ENCODE data around the gene PDE8B.

Gene PDE8B

GRCh38 chr5:77356740-77357139 is 146.3 kb downstream of the PDE8B start:
- no peaks in the 10 kb centered on the region for H3K79me2 ChIP-seq (ENCODE audit: insufficient read depth, low read length)
- no peak overlapping the region for H3K4me3 ChIP-seq (ENCODE audit: low read depth, low read length, poor library complexity, severe bottlenecking)
- H3K4me2 ChIP-seq (ENCODE audit: low read length) = no peak overlapping the region
- no peaks in the 10 kb centered on the region for H3K4me1 ChIP-seq (ENCODE audit: insufficient read depth, low read length, severe bottlenecking)
- no peak for TF ChIP-seq EZH2 (IDR thresholded peaks at IDR 0.05; ENCODE audit: borderline replicate concordance, low read length)
- TF ChIP-seq, protein P1, sequence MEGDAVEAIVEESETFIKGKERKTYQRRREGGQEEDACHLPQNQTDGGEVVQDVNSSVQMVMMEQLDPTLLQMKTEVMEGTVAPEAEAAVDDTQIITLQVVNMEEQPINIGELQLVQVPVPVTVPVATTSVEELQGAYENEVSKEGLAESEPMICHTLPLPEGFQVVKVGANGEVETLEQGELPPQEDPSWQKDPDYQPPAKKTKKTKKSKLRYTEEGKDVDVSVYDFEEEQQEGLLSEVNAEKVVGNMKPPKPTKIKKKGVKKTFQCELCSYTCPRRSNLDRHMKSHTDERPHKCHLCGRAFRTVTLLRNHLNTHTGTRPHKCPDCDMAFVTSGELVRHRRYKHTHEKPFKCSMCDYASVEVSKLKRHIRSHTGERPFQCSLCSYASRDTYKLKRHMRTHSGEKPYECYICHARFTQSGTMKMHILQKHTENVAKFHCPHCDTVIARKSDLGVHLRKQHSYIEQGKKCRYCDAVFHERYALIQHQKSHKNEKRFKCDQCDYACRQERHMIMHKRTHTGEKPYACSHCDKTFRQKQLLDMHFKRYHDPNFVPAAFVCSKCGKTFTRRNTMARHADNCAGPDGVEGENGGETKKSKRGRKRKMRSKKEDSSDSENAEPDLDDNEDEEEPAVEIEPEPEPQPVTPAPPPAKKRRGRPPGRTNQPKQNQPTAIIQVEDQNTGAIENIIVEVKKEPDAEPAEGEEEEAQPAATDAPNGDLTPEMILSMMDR (IDR thresholded peaks at IDR 0.05; ENCODE audit: low read length) = no peak
- H3F3A ChIP-seq (ENCODE audit: insufficient read depth, low read length) = no peaks in the 10 kb centered on the region
- H3K9me3 ChIP-seq (ENCODE audit: low read length) = no peaks in the 10 kb centered on the region
- H3K27me3 ChIP-seq (ENCODE audit: insufficient read depth, low read length) = no peaks in the 10 kb centered on the region
- H3K9ac ChIP-seq (ENCODE audit: low read length) = no peak overlapping the region
- no peaks in the 10 kb centered on the region for H4K20me1 ChIP-seq (ENCODE audit: insufficient read depth, low read length)
- H3K9me2 ChIP-seq (ENCODE audit: low read depth, low read length) = no peaks in the 10 kb centered on the region
- no peak overlapping the region for H2AFZ ChIP-seq (ENCODE audit: low read length)
- H3K27ac ChIP-seq (ENCODE audit: low read depth, low read length, poor library complexity, severe bottlenecking) = no peak overlapping the region
- no peaks in the 10 kb centered on the region for H3K36me3 ChIP-seq (ENCODE audit: insufficient read depth, low read length)

DNA sequence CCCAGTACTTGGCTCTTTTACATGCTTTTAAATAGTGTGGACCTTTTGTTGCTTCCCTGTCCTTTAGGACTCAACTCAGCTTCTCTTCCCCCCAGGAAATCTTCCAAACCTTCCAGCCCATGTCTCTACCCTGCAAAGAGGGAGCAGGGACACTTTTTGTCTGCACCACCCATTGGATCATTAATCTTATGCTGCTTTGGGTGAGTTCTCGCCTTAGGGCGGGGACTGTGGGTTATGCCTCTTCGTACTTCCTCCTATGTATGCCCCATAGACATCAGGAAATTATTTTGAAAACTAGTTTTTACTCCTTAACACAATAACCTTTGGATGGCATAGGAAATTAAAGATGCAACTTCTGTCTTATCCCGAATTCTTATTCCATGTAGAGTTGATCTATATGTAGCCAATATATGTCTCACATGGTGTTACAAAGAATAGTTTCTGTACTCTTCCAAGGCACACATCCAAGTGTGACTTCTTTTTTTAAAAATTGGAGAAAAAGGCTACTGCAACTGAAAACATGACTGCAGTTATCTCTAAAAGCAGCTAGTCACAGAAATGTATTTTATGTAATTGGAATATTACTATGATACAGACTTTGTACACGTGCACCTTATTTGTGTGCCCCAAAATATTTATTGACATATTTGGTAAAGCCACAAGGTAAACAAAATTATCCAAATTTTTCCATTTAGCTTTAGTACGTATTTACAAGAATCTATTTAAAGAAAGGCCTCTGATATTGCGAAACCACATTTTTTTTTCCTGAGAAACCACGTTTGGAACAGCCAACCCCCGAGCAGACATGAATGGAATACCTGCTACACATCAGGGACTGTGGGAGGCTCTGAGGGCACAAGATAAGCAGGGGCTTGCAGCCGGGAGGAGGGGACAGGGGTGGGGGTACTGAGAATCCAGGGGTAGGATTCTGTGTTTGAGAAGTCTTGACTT is 148.1 kb downstream of the PDE8B start:
- no peaks in the 10 kb centered on the region for H3K9me3 ChIP-seq (ENCODE audit: low read length)
- no peak overlapping the region for H3K4me2 ChIP-seq (ENCODE audit: low read length)
- H3K27me3 ChIP-seq (ENCODE audit: insufficient read depth, low read length) = no peaks in the 10 kb centered on the region
- no peaks in the 10 kb centered on the region for H3K36me3 ChIP-seq (ENCODE audit: insufficient read depth, low read length)
- H3K27ac ChIP-seq (ENCODE audit: low read depth, low read length, poor library complexity, severe bottlenecking) = no peak overlapping the region
- no peaks in the 10 kb centered on the region for H3K79me2 ChIP-seq (ENCODE audit: insufficient read depth, low read length)
- H3K9me2 ChIP-seq (ENCODE audit: low read depth, low read length) = no peaks in the 10 kb centered on the region
- H3K4me3 ChIP-seq (ENCODE audit: low read depth, low read length, poor library complexity, severe bottlenecking) = no peak overlapping the region
- H3K4me1 ChIP-seq (ENCODE audit: insufficient read depth, low read length, severe bottlenecking) = no peaks in the 10 kb centered on the region
- TF ChIP-seq, protein P1 (IDR thresholded peaks at IDR 0.05; ENCODE audit: low read length) = no peak
- no peak for TF ChIP-seq EZH2 (IDR thresholded peaks at IDR 0.05; ENCODE audit: borderline replicate concordance, low read length)
- H2AFZ ChIP-seq (ENCODE audit: low read length) = no peak overlapping the region
- no peaks in the 10 kb centered on the region for H4K20me1 ChIP-seq (ENCODE audit: insufficient read depth, low read length)
- no peak overlapping the region for H3K9ac ChIP-seq (ENCODE audit: low read length)
- H3F3A ChIP-seq (ENCODE audit: insufficient read depth, low read length) = no peaks in the 10 kb centered on the region

DNA sequence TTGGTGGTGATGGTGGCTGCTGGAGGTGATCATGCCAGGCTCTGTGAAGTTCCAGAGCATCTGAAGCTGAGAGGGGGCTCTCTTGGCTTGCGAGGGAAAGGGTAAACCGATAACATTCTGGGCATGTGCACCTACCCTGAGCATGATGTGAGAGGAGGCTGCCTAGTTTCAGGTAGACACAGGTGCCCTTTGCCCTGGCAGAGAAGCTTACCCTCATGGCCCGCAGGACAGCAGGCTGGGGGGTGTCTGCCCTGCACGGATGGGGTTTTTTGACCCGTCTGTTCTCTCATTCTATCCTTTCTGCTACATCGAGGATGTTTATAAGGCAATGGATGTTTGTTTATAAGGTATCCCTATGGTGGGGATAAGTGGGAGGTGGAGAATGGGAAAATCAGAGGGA is 148.8 kb downstream of the PDE8B start:
- H3K9me2 ChIP-seq (ENCODE audit: low read depth, low read length) = no peaks in the 10 kb centered on the region
- no peaks in the 10 kb centered on the region for H3K79me2 ChIP-seq (ENCODE audit: insufficient read depth, low read length)
- no peak overlapping the region for H2AFZ ChIP-seq (ENCODE audit: low read length)
- TF ChIP-seq, protein P1 (IDR thresholded peaks at IDR 0.05; ENCODE audit: low read length) = no peak
- no peak for TF ChIP-seq EZH2 (IDR thresholded peaks at IDR 0.05; ENCODE audit: borderline replicate concordance, low read length)
- no peak overlapping the region for H3K9ac ChIP-seq (ENCODE audit: low read length)
- H4K20me1 ChIP-seq (ENCODE audit: insufficient read depth, low read length) = no peaks in the 10 kb centered on the region
- no peaks in the 10 kb centered on the region for H3K4me1 ChIP-seq (ENCODE audit: insufficient read depth, low read length, severe bottlenecking)
- H3K27me3 ChIP-seq (ENCODE audit: insufficient read depth, low read length) = no peaks in the 10 kb centered on the region
- H3K27ac ChIP-seq (ENCODE audit: low read depth, low read length, poor library complexity, severe bottlenecking) = no peak overlapping the region
- no peak overlapping the region for H3K4me3 ChIP-seq (ENCODE audit: low read depth, low read length, poor library complexity, severe bottlenecking)
- no peaks in the 10 kb centered on the region for H3K36me3 ChIP-seq (ENCODE audit: insufficient read depth, low read length)
- H3K9me3 ChIP-seq (ENCODE audit: low read length) = no peaks in the 10 kb centered on the region
- H3F3A ChIP-seq (ENCODE audit: insufficient read depth, low read length) = no peaks in the 10 kb centered on the region
- H3K4me2 ChIP-seq (ENCODE audit: low read length) = no peak overlapping the region
